ENCODE results near the gene NUMA1. TPM values are rescaled to one million over a fixed set of nuclear protein-coding genes. Genes with fewer than 3 reads are reported as not detected.

Gene NUMA1
- polyA plus RNA-seq, 3 donors, result 4.1 to 91.2 (median 12.4) TPM

GRCh38 chr11:72008728-72009127, 71.6 kb downstream of the NUMA1 start:
- 94% methylated on average over 6 of the region's 7 CpGs for WGBS (ENCODE audit: insufficient coverage)

DNA sequence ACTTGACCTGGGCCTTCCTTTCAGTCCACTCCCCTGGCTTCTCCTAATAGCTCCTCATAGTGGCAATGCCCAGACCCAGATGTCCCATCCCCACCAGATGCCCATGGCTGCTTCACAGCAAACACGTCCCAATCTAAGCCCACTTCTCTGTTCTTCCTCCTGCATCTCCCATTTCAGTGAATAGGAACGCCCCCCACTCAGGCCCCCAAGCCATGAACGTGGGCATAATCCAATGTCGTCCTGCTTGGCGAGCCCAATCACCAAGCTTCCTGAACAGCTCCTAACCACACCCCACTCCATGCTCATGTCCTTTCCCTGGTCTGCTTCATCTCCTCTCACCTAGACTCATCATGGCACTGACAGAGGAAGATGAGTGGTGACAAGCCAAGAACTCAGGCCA, 72.8 kb downstream of the NUMA1 start:
- Mint-ChIP-seq H3K9me3 (peaks cover 0 to 2% (median 0%) of the 10 kb centered on the region in 7 donors), H3K27ac (peak overlapping the region in 4 of 7 donors; percentile 32 to 61 (median 52)), H3K4me1 (no peaks in the 10 kb centered on the region), H3K4me3 (no peak overlapping the region), H3K36me3 (peaks cover 92 to 97% of the 10 kb centered on the region in 2 donors), H3K27me3 (ENCODE audit: low read depth in 3 of 3) (no peaks in the 10 kb centered on the region)
- Histone ChIP-seq H4K20me1 (ENCODE audit: insufficient read depth, low read length) (peaks cover 62% of the 10 kb centered on the region), H2AFZ (ENCODE audit: insufficient read depth, low read depth, low read length, poor library complexity, severe bottlenecking) (no peak overlapping the region), H3K27me3 (ENCODE audit: control insufficient read depth in 2 of 2, insufficient read depth in 2 of 2, low read length in 2 of 2) (no peaks in the 10 kb centered on the region), H3K27ac (ENCODE audit: low read depth in 1 of 2, low read length in 2 of 2) (no peak overlapping the region), H3K36me3 (replicated peaks in 1 of 2; ENCODE audit: control insufficient read depth in 1 of 2, insufficient read depth in 2 of 2, low read length in 2 of 2) (peaks cover 99 to 100% of the 10 kb centered on the region in 2 donors), H3K4me1 (ENCODE audit: control insufficient read depth in 1 of 2, insufficient read depth in 2 of 2, low read length in 2 of 2) (no peaks in the 10 kb centered on the region), H3K4me3 (replicated peaks in 1 of 3; ENCODE audit: low read depth in 2 of 3, low read length in 3 of 3) (no peak overlapping the region), H3K79me2 (ENCODE audit: insufficient read depth, low read length) (peaks cover 3% of the 10 kb centered on the region), H3K4me2 (replicated peaks; ENCODE audit: extremely low read depth, low read length, poor library complexity, severe bottlenecking) (no peak overlapping the region), H3K9ac (ENCODE audit: insufficient read depth, low read length, poor library complexity, severe bottlenecking) (no peak overlapping the region), H3K9me3 (replicated peaks in 1 of 2; ENCODE audit: control insufficient read depth in 1 of 2, insufficient read depth in 1 of 2, low read length in 2 of 2) (no peaks in the 10 kb centered on the region)
- intact Hi-C loops (cut with micrococcal nuclease), result no loop called here
- TF ChIP-seq CTCF (IDR thresholded peaks at IDR 0.05), result no peak
- 94% methylated on average over 5 of the region's 5 CpGs for WGBS (ENCODE audit: insufficient coverage)
- DNase-seq, result no peak

More at GRCh38 chr11:72008728-72009127, 71.6 kb downstream of the NUMA1 start:
- Histone ChIP-seq H3K4me3 (replicated peaks in 1 of 3; ENCODE audit: low read depth in 2 of 3, low read length in 3 of 3) (no peak overlapping the region), H3K36me3 (replicated peaks in 1 of 2; ENCODE audit: control insufficient read depth in 1 of 2, insufficient read depth in 2 of 2, low read length in 2 of 2) (peaks cover 99 to 100% of the 10 kb centered on the region in 2 donors), H3K27me3 (ENCODE audit: control insufficient read depth in 2 of 2, insufficient read depth in 2 of 2, low read length in 2 of 2) (no peaks in the 10 kb centered on the region), H3K4me1 (ENCODE audit: control insufficient read depth in 1 of 2, insufficient read depth in 2 of 2, low read length in 2 of 2) (no peaks in the 10 kb centered on the region), H3K9me3 (replicated peaks in 1 of 2; ENCODE audit: control insufficient read depth in 1 of 2, insufficient read depth in 1 of 2, low read length in 2 of 2) (no peaks in the 10 kb centered on the region), H3K27ac (ENCODE audit: low read depth in 1 of 2, low read length in 2 of 2) (peak overlapping the region in 1 of 2 donors; percentile 26), H3K9ac (ENCODE audit: insufficient read depth, low read length, poor library complexity, severe bottlenecking) (no peak overlapping the region), H2AFZ (ENCODE audit: insufficient read depth, low read depth, low read length, poor library complexity, severe bottlenecking) (no peak overlapping the region), H3K4me2 (replicated peaks; ENCODE audit: extremely low read depth, low read length, poor library complexity, severe bottlenecking) (no peak overlapping the region), H3K79me2 (ENCODE audit: insufficient read depth, low read length) (peaks cover 3% of the 10 kb centered on the region), H4K20me1 (ENCODE audit: insufficient read depth, low read length) (peaks cover 72% of the 10 kb centered on the region)
- peaks cover 0 to 2% (median 0%) of the 10 kb centered on the region in 7 donors for H3K9me3 Mint-ChIP-seq
- intact Hi-C loops (cut with micrococcal nuclease), result no loop called here
- H3K4me1 Mint-ChIP-seq, result no peaks in the 10 kb centered on the region
- H3K27ac Mint-ChIP-seq, result peak overlapping the region in 3 of 7 donors; percentile 54 to 68 (median 61)
- H3K4me3 Mint-ChIP-seq, result no peak overlapping the region
- no peak for TF ChIP-seq CTCF (IDR thresholded peaks at IDR 0.05)
- no peak for DNase-seq
- H3K27me3 Mint-ChIP-seq (ENCODE audit: low read depth in 3 of 3), result no peaks in the 10 kb centered on the region
- peaks cover 90 to 97% of the 10 kb centered on the region in 2 donors for H3K36me3 Mint-ChIP-seq
